Natural killer cell (primary cell): ENCODE results near the gene EP400. TPM values are rescaled to one million over a fixed set of nuclear protein-coding genes. Genes with fewer than 3 reads are reported as not detected.

Experiments used
- ATAC-seq, 3 donors: fragments of 150-1000 bp in 2 of 3; fragments of 200-7000 bp in 1 of 3; cut with Tn5 transposase; 1 replicate in 1 of 3; 2 replicates in 2 of 3; pipeline ENCODE4 v1.10.0; 2021; ENCODE audit warnings: mild to moderate bottlenecking in 2 of 3, moderate library complexity in 2 of 3
- DNase-seq, 2 donors: peaks; one replicate each; pipeline versions ENCODE4 v3.0.0 to v3.0.0-alpha.2; 2013 to 2021; ENCODE audit warnings: mixed read lengths in 1 of 2
- H3K27ac ChIP-seq: one replicate; pipeline ENCODE4 v1.5.1; 2013; ENCODE audit warnings: mild to moderate bottlenecking, low read length
- H3K27me3 ChIP-seq: one replicate; pipeline ENCODE4 v1.6.1; 2013; ENCODE audit warnings: low read length; ENCODE audit not compliant: control insufficient read depth, insufficient read depth
- H3K36me3 ChIP-seq: one replicate; pipeline ENCODE4 v1.6.1; 2013; ENCODE audit warnings: low read length; ENCODE audit not compliant: control insufficient read depth, insufficient read depth
- H3K4me1 ChIP-seq: one replicate; pipeline ENCODE4 v1.6.1; 2013; ENCODE audit warnings: low read length; ENCODE audit not compliant: control insufficient read depth, insufficient read depth
- H3K4me3 ChIP-seq: one replicate; pipeline ENCODE4 v1.5.1; 2013; ENCODE audit warnings: low read length
- H3K9me3 ChIP-seq: one replicate; pipeline ENCODE4 v1.6.1; 2013; ENCODE audit warnings: low read length; ENCODE audit not compliant: control insufficient read depth, insufficient read depth
- H3K27ac Mint-ChIP-seq, 2 donors: one replicate each; pipeline ENCODE4 v1.8.0; 2022; ENCODE audit warnings: mild to moderate bottlenecking in 2 of 2, mixed read lengths in 2 of 2, moderate library complexity in 1 of 2
- H3K27me3 Mint-ChIP-seq, 2 donors: one replicate each; pipeline ENCODE4 v1.8.0; 2022; ENCODE audit warnings: low read depth in 2 of 2, mixed read lengths in 2 of 2
- H3K36me3 Mint-ChIP-seq: one replicate; pipeline ENCODE4 v1.8.0; 2022; ENCODE audit warnings: mixed read lengths
- H3K4me1 Mint-ChIP-seq, 2 donors: one replicate each; pipeline ENCODE4 v1.8.0; 2022; ENCODE audit warnings: mixed read lengths in 2 of 2
- H3K4me3 Mint-ChIP-seq: one replicate; pipeline ENCODE4 v1.8.0; 2022; ENCODE audit warnings: mild to moderate bottlenecking, moderate library complexity, mixed read lengths
- H3K9me3 Mint-ChIP-seq, 2 donors: one replicate each; pipeline ENCODE4 v1.8.0; 2022; ENCODE audit warnings: mixed read lengths in 2 of 2
- WGBS: methylation state at CpG from one replicate; pipeline ENCODE4 v1.1.7; 2013; ENCODE audit warnings: missing lambda C conversion rate; ENCODE audit not compliant: insufficient coverage; 5-methylcytosine and 5-hydroxymethylcytosine counted together
- intact Hi-C: fragments of 100-400 bp; cut with micrococcal nuclease; formaldehyde crosslinking; loops from one replicate; pipeline ENCODE4 v1.14.2; 2022
- total RNA-seq, 4 donors: library from RNA; stranded (reverse); fragments of 120-200 nt in 1 of 4; gene quantifications; one replicate each; pipeline versions ENCODE4 v1.2.3 to v1.2.4, GENCODE V29; 2013 to 2022
- TF ChIP-seq, protein P1 (sequence below): fragments of 200-600 bp; IDR thresholded peaks from one replicate; pipeline ENCODE4 v1.8.0; 2022; ENCODE audit warnings: antibody characterized with exemption

The EP400 gene
- total RNA-seq, 3 donors from 2014 or later (not counting 1 experiment from before 2014, with no cell fraction given) = 62.8 to 81.1 (median 80.1) TPM

DNA sequence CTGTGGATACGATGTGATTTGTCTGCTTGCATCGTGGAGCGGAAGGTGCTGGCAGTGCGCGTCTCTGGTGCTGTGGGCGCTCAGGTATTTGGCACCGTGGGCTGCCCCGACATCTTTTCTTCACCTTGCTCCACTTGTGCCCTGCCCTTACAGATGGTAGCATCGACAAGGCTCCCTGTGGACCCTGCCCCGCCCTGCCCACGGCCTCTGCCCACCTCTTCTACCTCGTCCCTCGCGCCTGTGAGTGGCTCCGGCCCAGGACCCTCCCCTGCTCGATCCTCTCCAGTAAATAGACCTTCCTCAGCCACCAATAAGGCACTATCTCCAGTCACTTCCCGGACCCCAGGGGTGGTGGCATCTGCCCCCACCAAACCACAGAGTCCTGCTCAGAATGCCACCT lies 36.6 kb downstream of the EP400 start:
- intact Hi-C loops = no loop called here
- Mint-ChIP-seq H3K27me3 (no peaks in the 10 kb centered on the region), H3K4me1 (peaks cover 0 to 4% of the 10 kb centered on the region in 2 donors), H3K27ac (no peak overlapping the region), H3K36me3 (peaks cover 9% of the 10 kb centered on the region), H3K4me3 (no peak overlapping the region), H3K9me3 (no peaks in the 10 kb centered on the region)
- WGBS = 95% methylated on average over 17 of the region's 17 CpGs
- H3K27ac ChIP-seq = no peak overlapping the region
- DNase-seq (no peak), ATAC-seq (no peak)
- TF ChIP-seq, protein P1, sequence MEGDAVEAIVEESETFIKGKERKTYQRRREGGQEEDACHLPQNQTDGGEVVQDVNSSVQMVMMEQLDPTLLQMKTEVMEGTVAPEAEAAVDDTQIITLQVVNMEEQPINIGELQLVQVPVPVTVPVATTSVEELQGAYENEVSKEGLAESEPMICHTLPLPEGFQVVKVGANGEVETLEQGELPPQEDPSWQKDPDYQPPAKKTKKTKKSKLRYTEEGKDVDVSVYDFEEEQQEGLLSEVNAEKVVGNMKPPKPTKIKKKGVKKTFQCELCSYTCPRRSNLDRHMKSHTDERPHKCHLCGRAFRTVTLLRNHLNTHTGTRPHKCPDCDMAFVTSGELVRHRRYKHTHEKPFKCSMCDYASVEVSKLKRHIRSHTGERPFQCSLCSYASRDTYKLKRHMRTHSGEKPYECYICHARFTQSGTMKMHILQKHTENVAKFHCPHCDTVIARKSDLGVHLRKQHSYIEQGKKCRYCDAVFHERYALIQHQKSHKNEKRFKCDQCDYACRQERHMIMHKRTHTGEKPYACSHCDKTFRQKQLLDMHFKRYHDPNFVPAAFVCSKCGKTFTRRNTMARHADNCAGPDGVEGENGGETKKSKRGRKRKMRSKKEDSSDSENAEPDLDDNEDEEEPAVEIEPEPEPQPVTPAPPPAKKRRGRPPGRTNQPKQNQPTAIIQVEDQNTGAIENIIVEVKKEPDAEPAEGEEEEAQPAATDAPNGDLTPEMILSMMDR = no peak
- no peaks in the 10 kb centered on the region for H3K4me1 ChIP-seq
- peaks cover 67% of the 10 kb centered on the region for H3K36me3 ChIP-seq
- no peak overlapping the region for H3K4me3 ChIP-seq
- H3K27me3 ChIP-seq = no peaks in the 10 kb centered on the region
- H3K9me3 ChIP-seq = no peaks in the 10 kb centered on the region

DNA sequence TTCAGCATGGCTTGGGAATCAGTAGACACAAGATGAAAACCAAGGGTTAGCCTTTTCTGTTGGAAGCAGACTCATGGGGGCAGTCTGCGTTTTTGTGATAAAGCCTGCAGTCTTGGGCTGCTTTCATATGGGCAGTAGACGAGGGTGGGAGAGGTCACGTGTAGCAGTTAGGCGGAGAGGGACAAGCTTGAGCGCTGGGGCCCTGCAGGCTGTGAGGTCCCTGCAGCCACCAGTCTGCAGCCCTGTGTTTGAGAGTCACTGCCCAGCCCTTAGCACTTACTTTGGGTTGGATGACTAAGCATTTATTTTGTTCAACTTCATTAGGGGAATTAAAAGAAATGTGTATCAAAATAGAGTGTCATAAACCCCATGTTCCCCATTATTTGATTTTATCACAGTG lies 37.2 kb downstream of the EP400 start:
- H3K36me3 Mint-ChIP-seq = peaks cover 8% of the 10 kb centered on the region
- no peak for DNase-seq
- no peaks in the 10 kb centered on the region for H3K4me1 ChIP-seq
- no peaks in the 10 kb centered on the region for H3K27me3 ChIP-seq
- H3K9me3 ChIP-seq = no peaks in the 10 kb centered on the region
- H3K4me1 Mint-ChIP-seq = peaks cover 0 to 4% of the 10 kb centered on the region in 2 donors
- peaks cover 65% of the 10 kb centered on the region for H3K36me3 ChIP-seq
- H3K4me3 ChIP-seq = no peak overlapping the region
- TF ChIP-seq, protein P1 = no peak
- no peak overlapping the region for H3K27ac Mint-ChIP-seq
- intact Hi-C loops = no loop called here
- H3K27ac ChIP-seq = no peak overlapping the region
- no peak overlapping the region for H3K4me3 Mint-ChIP-seq
- no peak for ATAC-seq
- WGBS = 93% methylated on average over 5 of the region's 5 CpGs
- H3K27me3 Mint-ChIP-seq = no peaks in the 10 kb centered on the region
- H3K9me3 Mint-ChIP-seq = no peaks in the 10 kb centered on the region

DNA sequence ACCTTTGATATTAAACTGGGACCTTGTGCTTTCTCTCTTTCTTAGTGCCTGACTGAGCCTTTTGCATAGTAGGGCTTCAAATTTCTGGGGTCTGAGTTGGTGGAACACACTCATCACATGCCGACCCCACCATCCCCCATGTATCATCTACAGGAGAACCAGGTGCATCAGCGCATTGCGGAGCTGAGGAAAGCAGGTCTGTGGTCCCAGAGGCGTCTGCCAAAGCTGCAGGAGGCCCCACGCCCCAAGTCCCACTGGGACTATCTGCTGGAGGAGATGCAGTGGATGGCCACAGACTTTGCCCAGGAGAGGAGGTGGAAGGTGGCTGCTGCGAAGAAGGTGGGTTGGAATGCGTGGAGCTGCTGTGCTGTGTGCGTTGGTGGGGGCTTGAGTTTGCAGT lies 37.8 kb downstream of the EP400 start:
- TF ChIP-seq, protein P1 = no peak
- Mint-ChIP-seq H3K9me3 (no peaks in the 10 kb centered on the region), H3K36me3 (peaks cover 13% of the 10 kb centered on the region), H3K27me3 (no peaks in the 10 kb centered on the region), H3K4me3 (no peak overlapping the region), H3K4me1 (peaks cover 0 to 4% of the 10 kb centered on the region in 2 donors), H3K27ac (peak overlapping the region in 1 of 2 donors; percentile 71)
- Histone ChIP-seq H3K4me3 (no peak overlapping the region), H3K27ac (no peak overlapping the region), H3K27me3 (no peaks in the 10 kb centered on the region), H3K4me1 (no peaks in the 10 kb centered on the region), H3K9me3 (no peaks in the 10 kb centered on the region), H3K36me3 (peaks cover 65% of the 10 kb centered on the region)
- DNase-seq (no peak), ATAC-seq (no peak)
- 97% methylated on average over 8 of the region's 8 CpGs for WGBS
- intact Hi-C loops = no loop called here

DNA sequence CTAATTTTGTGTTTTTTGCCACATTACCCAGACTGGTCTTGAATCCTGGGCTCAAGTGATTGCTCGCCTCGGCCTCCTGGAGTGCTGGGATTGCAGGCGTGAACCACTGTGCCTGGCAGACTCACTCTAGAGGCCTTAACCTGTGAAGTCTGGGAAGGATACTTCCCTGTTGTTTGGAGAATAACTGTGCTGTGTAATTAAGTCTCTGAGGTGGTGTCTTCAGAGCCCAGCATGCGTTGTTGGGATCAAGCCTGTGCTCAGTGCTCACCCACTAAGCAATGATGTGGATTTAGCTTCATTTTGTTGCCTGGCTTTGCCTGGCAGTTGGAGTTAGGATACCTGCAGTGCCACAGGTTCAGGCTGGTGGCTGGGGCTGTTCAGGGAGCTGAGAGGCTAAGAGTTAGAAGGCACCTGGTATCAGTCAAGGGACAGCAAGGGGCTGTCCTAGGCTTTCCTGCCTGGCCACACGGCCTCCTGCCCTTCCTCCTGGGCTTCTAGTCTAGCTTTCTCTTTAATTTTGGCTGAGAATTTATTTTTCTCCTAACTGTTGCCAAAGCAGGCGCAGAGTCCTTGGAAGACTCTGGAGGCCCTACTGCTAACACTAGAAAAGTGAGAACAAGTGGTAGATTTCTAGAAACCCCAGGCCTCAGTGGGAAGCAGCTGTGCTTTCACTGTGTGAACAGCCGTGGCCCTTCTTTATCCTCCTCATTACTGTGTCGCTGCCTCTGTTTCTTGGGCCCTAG lies 38.5 kb downstream of the EP400 start:
- Mint-ChIP-seq H3K27me3 (no peaks in the 10 kb centered on the region), H3K27ac (peak overlapping the region in 1 of 2 donors; percentile 49), H3K4me1 (peaks cover 0 to 4% of the 10 kb centered on the region in 2 donors), H3K36me3 (peaks cover 13% of the 10 kb centered on the region), H3K9me3 (no peaks in the 10 kb centered on the region), H3K4me3 (no peak overlapping the region)
- WGBS = 97% methylated on average over 8 of the region's 8 CpGs
- H3K4me1 ChIP-seq = no peaks in the 10 kb centered on the region
- intact Hi-C loops = no loop called here
- no peak overlapping the region for H3K4me3 ChIP-seq
- no peaks in the 10 kb centered on the region for H3K27me3 ChIP-seq
- DNase-seq (no peak), ATAC-seq (no peak)
- H3K9me3 ChIP-seq = no peaks in the 10 kb centered on the region
- H3K36me3 ChIP-seq = peaks cover 66% of the 10 kb centered on the region
- no peak overlapping the region for H3K27ac ChIP-seq
- TF ChIP-seq, protein P1 = no peak
